Liver (tissue), 9 donors: ENCODE data around the gene PRRG2. TPM values are rescaled to one million over a fixed set of nuclear protein-coding genes. Genes with fewer than 3 reads are reported as not detected.

ENCODE experiments used
- DNase-seq: peaks from one replicate; pipeline ENCODE4 v3.0.0-alpha.2; 2017; ENCODE audit warnings: low spot score
- H3K27ac ChIP-seq, 2 donors: one replicate each; pipeline ENCODE4 v1.7.0; 2013; ENCODE audit warnings: inconsistent platforms in 2 of 2, low read length in 2 of 2, control low read depth in 1 of 2, low read depth in 1 of 2, mild to moderate bottlenecking in 1 of 2
- H3K27me3 ChIP-seq, 4 donors: one replicate each; pipeline versions ENCODE4 v1.6.1 to v1.7.0; 2013; ENCODE audit warnings: low read length in 3 of 4, inconsistent platforms in 1 of 4, mild to moderate bottlenecking in 1 of 4, moderate library complexity in 1 of 4; ENCODE audit not compliant: control insufficient read depth in 4 of 4, insufficient read depth in 4 of 4
- H3K36me3 ChIP-seq, 4 donors: one replicate each; pipeline versions ENCODE4 v1.6.1 to v1.7.0; 2013; ENCODE audit warnings: low read length in 3 of 4, mild to moderate bottlenecking in 3 of 4, low read depth in 1 of 4, moderate library complexity in 1 of 4; ENCODE audit not compliant: control insufficient read depth in 4 of 4, insufficient read depth in 3 of 4
- H3K4me1 ChIP-seq, 4 donors: one replicate each; pipeline versions ENCODE4 v1.6.1 to v1.7.0; 2013; ENCODE audit warnings: low read length in 3 of 4, mild to moderate bottlenecking in 3 of 4, moderate library complexity in 1 of 4; ENCODE audit not compliant: control insufficient read depth in 4 of 4, insufficient read depth in 4 of 4
- H3K4me3 ChIP-seq, 3 donors: one replicate each; pipeline versions ENCODE4 v1.6.1 to v1.7.0; 2013; ENCODE audit warnings: low read length in 3 of 3, control low read depth in 1 of 3, low read depth in 1 of 3, mild to moderate bottlenecking in 1 of 3
- H3K9ac ChIP-seq, 2 donors: one replicate each; pipeline ENCODE4 v1.7.0; 2013; ENCODE audit warnings: low read length in 2 of 2, mild to moderate bottlenecking in 2 of 2, moderate library complexity in 2 of 2, control low read depth in 1 of 2, low read depth in 1 of 2
- H3K9me3 ChIP-seq, 4 donors: one replicate each; pipeline versions ENCODE4 v1.6.1 to v1.7.0; 2013; ENCODE audit warnings: low read length in 3 of 4; ENCODE audit not compliant: control insufficient read depth in 4 of 4
- EGR1 ChIP-seq, 2 donors: IDR thresholded peaks; 2 replicates each; pipeline ENCODE4 v1.6.1; 2016 to 2018; ENCODE audit warnings: antibody characterized with exemption in 2 of 2, low read depth in 2 of 2
- FOXA1 ChIP-seq: IDR thresholded peaks from 2 replicates; pipeline ENCODE4 v1.6.1; 2016; ENCODE audit warnings: antibody characterized with exemption
- FOXA2 ChIP-seq: IDR thresholded peaks from 2 replicates; pipeline ENCODE4 v1.6.1; 2016; ENCODE audit warnings: antibody characterized with exemption
- GABPA ChIP-seq, 2 donors: IDR thresholded peaks in 1 of 2; conservative IDR thresholded peaks in 1 of 2; 2 replicates each; pipeline ENCODE4 v1.6.1; 2016; ENCODE audit warnings: antibody characterized with exemption in 2 of 2, mild to moderate bottlenecking in 1 of 2, moderate library complexity in 1 of 2
- HNF4A ChIP-seq, 2 donors: conservative IDR thresholded peaks; 2 replicates each; pipeline ENCODE4 v1.6.1; 2016; ENCODE audit warnings: antibody characterized with exemption in 2 of 2, mild to moderate bottlenecking in 2 of 2
- HNF4G ChIP-seq: IDR thresholded peaks from 2 replicates; pipeline ENCODE4 v1.6.1; 2016; ENCODE audit warnings: antibody characterized with exemption
- JUND ChIP-seq, 2 donors: IDR thresholded peaks; 2 replicates each; pipeline ENCODE4 v1.6.1; 2016; ENCODE audit warnings: antibody characterized with exemption in 2 of 2
- RAD21 ChIP-seq, 2 donors: IDR thresholded peaks; 2 replicates each; pipeline ENCODE4 v1.6.1; 2016; ENCODE audit warnings: antibody characterized with exemption in 2 of 2, mild to moderate bottlenecking in 2 of 2
- RXRA ChIP-seq, 2 donors: IDR thresholded peaks; 2 replicates each; pipeline ENCODE4 v1.6.1; 2017 to 2018; ENCODE audit warnings: antibody characterized with exemption in 2 of 2, mild to moderate bottlenecking in 1 of 2
- SP1 ChIP-seq: IDR thresholded peaks from 2 replicates; pipeline ENCODE4 v1.6.1; 2018; ENCODE audit warnings: antibody characterized with exemption, mild to moderate bottlenecking
- TAF1 ChIP-seq: conservative IDR thresholded peaks from 2 replicates; pipeline ENCODE4 v1.6.1; 2016; ENCODE audit warnings: antibody characterized with exemption, mild to moderate bottlenecking
- WGBS: extraction: QIAGEN DNeasy Blood & Tissue Kit; methylation state at CpG from one replicate; pipeline ENCODE4 v1.1.7; 2013; 5-methylcytosine and 5-hydroxymethylcytosine counted together
- polyA plus RNA-seq, 2 donors: library from polyadenylated mRNA; stranded (reverse) in 1 of 2; unstranded in 1 of 2; fragments of 200-250 nt in 1 of 2; fragments of >200 nt in 1 of 2; fragmentation: Nextera tagmentation in 1 of 2; extraction: Ambion mirVana in 1 of 2; gene quantifications; one replicate each; pipeline versions ENCODE4 v1.2.1 to v1.2.3, GENCODE V29; 2013 to 2015
- total RNA-seq, 2 donors: library from RNA; depleted of rRNA; stranded (reverse); fragments of >200 nt; gene quantifications; one replicate each; pipeline ENCODE4 v1.2.3, GENCODE V29; 2014
- TF ChIP-seq, protein P1 (sequence below): fragments of 150-350 bp; IDR thresholded peaks from 2 replicates; pipeline ENCODE4 v1.5.1; 2017; ENCODE audit warnings: improper control_type of control experiment, low read depth, low read length; ENCODE audit not compliant: missing input control
- TF ChIP-seq, protein P2 (sequence below): IDR thresholded peaks from 2 replicates; pipeline ENCODE4 v1.6.1; 2016; ENCODE audit warnings: antibody characterized with exemption
- TF ChIP-seq, protein P3 (sequence below): IDR thresholded peaks from 2 replicates; pipeline ENCODE4 v1.6.1; 2016; ENCODE audit warnings: antibody characterized with exemption
- TF ChIP-seq, protein P4 (sequence below): IDR thresholded peaks from 2 replicates; pipeline ENCODE4 v1.6.1; 2016; ENCODE audit warnings: antibody characterized with exemption
- TF ChIP-seq, protein P5 (sequence below): IDR thresholded peaks from 2 replicates; pipeline ENCODE4 v1.6.1; 2016; ENCODE audit warnings: antibody characterized with exemption, mild to moderate bottlenecking
- donor health status: healthy.
- donor health status: healthy.
- donor health status: healthy.
- donor health status: healthy.
- donor health status: healthy.

PRRG2 gene
- total and polyA plus RNA-seq, 4 donors, result 1.1 to 2.8 (median 2.1) TPM

DNA sequence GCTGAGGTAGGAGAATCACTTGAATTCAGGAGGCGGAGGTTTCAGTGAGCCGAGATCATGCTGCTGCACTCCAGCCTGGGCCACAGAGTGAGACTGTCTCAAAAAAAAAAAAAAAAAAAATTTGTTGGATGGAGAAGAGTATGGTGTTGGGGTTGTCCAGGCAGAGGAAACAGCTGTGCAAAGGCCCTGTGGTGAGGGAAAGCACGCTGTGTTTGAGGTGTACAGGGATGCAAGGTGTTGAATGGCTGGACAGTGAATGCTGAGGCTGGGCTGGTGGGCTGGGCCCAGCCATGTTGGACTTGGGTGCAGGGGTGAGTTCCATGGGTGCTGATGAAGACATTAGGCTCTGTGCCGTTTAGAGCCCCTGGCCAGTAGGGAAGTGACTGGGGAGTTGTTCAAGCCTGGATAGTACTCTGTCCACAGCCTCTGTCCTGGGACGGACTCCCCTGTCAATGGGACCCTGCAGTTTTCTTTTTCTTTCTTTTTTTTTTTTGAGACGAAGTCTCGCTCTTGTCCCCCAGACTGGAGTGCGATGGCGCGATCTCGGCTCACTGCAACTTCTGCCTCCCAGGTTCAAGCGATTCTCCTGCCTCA is 28.5 kb downstream of the PRRG2 start (continued):
- TF ChIP-seq, protein P1, sequence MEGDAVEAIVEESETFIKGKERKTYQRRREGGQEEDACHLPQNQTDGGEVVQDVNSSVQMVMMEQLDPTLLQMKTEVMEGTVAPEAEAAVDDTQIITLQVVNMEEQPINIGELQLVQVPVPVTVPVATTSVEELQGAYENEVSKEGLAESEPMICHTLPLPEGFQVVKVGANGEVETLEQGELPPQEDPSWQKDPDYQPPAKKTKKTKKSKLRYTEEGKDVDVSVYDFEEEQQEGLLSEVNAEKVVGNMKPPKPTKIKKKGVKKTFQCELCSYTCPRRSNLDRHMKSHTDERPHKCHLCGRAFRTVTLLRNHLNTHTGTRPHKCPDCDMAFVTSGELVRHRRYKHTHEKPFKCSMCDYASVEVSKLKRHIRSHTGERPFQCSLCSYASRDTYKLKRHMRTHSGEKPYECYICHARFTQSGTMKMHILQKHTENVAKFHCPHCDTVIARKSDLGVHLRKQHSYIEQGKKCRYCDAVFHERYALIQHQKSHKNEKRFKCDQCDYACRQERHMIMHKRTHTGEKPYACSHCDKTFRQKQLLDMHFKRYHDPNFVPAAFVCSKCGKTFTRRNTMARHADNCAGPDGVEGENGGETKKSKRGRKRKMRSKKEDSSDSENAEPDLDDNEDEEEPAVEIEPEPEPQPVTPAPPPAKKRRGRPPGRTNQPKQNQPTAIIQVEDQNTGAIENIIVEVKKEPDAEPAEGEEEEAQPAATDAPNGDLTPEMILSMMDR, result no peak
- TF ChIP-seq, protein P2, sequence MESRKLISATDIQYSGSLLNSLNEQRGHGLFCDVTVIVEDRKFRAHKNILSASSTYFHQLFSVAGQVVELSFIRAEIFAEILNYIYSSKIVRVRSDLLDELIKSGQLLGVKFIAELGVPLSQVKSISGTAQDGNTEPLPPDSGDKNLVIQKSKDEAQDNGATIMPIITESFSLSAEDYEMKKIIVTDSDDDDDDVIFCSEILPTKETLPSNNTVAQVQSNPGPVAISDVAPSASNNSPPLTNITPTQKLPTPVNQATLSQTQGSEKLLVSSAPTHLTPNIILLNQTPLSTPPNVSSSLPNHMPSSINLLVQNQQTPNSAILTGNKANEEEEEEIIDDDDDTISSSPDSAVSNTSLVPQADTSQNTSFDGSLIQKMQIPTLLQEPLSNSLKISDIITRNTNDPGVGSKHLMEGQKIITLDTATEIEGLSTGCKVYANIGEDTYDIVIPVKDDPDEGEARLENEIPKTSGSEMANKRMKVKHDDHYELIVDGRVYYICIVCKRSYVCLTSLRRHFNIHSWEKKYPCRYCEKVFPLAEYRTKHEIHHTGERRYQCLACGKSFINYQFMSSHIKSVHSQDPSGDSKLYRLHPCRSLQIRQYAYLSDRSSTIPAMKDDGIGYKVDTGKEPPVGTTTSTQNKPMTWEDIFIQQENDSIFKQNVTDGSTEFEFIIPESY, result no peak
- no peak for TF ChIP-seq JUND (IDR thresholded peaks at IDR 0.05)

DNA sequence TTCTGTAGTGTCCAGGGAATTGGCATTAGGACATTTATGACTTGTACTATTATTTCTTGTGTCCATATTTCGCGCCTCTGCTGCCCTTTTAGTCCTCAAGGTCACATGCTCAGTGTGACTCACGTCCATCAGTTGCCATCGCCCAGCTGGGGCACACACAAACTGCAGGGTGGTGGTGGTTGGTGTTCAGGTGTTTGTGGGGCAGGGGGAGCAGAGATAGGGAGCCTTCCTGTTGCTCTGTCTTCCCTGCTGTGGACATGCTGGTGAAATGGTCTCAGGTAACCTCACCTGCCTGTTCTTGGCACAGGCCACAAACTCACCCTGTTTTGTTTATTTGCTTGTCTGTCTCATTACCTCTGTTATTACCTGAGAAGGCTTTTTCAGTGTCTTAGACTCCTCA is 32.3 kb downstream of the PRRG2 start:
- Histone ChIP-seq H3K27ac (no peak overlapping the region), H3K4me1 (no peaks in the 10 kb centered on the region), H3K4me3 (no peak overlapping the region), H3K27me3 (no peaks in the 10 kb centered on the region), H3K36me3 (peaks cover 5 to 41% (median 13%) of the 10 kb centered on the region in 4 donors), H3K9me3 (no peaks in the 10 kb centered on the region), H3K9ac (no peak overlapping the region)
- no peak for DNase-seq
- 87% methylated on average over 4 of the region's 4 CpGs for WGBS
- TF ChIP-seq TAF1 (no peak), HNF4A (conservative IDR thresholded peaks at IDR 0.05) (no peak), SP1 (no peak), FOXA1 (no peak), RXRA (IDR thresholded peaks at IDR 0.05) (no peak), RAD21 (IDR thresholded peaks at IDR 0.05) (no peak), FOXA2 (no peak), HNF4G (no peak), GABPA (IDR thresholded peaks at IDR 0.05 in 1 of 2, conservative IDR thresholded peaks at IDR 0.05 in 1 of 2) (no peak), EGR1 (IDR thresholded peaks at IDR 0.05; ENCODE audit: low read depth in 2 of 2) (no peak), JUND (IDR thresholded peaks at IDR 0.05) (no peak)
- TF ChIP-seq, protein P1, result no peak
- TF ChIP-seq, protein P3, sequence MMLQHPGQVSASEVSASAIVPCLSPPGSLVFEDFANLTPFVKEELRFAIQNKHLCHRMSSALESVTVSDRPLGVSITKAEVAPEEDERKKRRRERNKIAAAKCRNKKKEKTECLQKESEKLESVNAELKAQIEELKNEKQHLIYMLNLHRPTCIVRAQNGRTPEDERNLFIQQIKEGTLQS, result no peak
- TF ChIP-seq, protein P4, sequence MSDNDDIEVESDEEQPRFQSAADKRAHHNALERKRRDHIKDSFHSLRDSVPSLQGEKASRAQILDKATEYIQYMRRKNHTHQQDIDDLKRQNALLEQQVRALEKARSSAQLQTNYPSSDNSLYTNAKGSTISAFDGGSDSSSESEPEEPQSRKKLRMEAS, result no peak
- TF ChIP-seq, protein P2, result no peak
- TF ChIP-seq, protein P5, sequence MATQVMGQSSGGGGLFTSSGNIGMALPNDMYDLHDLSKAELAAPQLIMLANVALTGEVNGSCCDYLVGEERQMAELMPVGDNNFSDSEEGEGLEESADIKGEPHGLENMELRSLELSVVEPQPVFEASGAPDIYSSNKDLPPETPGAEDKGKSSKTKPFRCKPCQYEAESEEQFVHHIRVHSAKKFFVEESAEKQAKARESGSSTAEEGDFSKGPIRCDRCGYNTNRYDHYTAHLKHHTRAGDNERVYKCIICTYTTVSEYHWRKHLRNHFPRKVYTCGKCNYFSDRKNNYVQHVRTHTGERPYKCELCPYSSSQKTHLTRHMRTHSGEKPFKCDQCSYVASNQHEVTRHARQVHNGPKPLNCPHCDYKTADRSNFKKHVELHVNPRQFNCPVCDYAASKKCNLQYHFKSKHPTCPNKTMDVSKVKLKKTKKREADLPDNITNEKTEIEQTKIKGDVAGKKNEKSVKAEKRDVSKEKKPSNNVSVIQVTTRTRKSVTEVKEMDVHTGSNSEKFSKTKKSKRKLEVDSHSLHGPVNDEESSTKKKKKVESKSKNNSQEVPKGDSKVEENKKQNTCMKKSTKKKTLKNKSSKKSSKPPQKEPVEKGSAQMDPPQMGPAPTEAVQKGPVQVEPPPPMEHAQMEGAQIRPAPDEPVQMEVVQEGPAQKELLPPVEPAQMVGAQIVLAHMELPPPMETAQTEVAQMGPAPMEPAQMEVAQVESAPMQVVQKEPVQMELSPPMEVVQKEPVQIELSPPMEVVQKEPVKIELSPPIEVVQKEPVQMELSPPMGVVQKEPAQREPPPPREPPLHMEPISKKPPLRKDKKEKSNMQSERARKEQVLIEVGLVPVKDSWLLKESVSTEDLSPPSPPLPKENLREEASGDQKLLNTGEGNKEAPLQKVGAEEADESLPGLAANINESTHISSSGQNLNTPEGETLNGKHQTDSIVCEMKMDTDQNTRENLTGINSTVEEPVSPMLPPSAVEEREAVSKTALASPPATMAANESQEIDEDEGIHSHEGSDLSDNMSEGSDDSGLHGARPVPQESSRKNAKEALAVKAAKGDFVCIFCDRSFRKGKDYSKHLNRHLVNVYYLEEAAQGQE, result no peak
